Measurements from ENCODE around the gene DOK5.

- TF ChIP-seq CTCF (IDR thresholded peaks at IDR 0.05) (no peak), ZFX (IDR thresholded peaks at IDR 0.05; ENCODE audit: borderline replicate concordance) (no peak)
These were observed 132.8 kb downstream of the DOK5 start for GRCh38 chr20:54608039-54608745.

Data from 22Rv1 (cell line).